Measurements from ENCODE around the gene GPANK1.
A peak's percentile ranks its signal among the peaks of the same experiment; 100 is the strongest.
"Not testable (repeated sequence)": the region's sequence is repeated elsewhere in the genome, so short reads cannot be mapped to it uniquely, and the experiment has no call there.

GPANK1 gene

GRCh38 chr6:31664790-31665500 is at the start of gene GPANK1:
Gene GPANK1 (minus strand): TSS chr6:31664997. CDS start chr6:31664478, 519 bp downstream.
- peak; percentile 97 for DNase-seq (ENCODE audit: low read depth)
- H3K4me3 ChIP-seq (replicated peaks; ENCODE audit: low read depth, low read length) = peak within 1 kb of the TSS; percentile 96
- TF ChIP-seq CTCF (IDR thresholded peaks at IDR 0.05; ENCODE audit: low read length, missing control alignments) = no peak

GRCh38 chr6:31713991-31714684 is 49.3 kb upstream of the GPANK1 start:
- no peak overlapping the region for H3K4me3 ChIP-seq (replicated peaks; ENCODE audit: low read depth, low read length)
- no peak for DNase-seq (ENCODE audit: low read depth)
- no peak for TF ChIP-seq CTCF (IDR thresholded peaks at IDR 0.05; ENCODE audit: low read length, missing control alignments)

GRCh38 chr6:31713465-31713864 is 48.7 kb upstream of the GPANK1 start:
- DNase-seq (ENCODE audit: low read depth) = no peak
- H3K4me3 ChIP-seq (replicated peaks; ENCODE audit: low read depth, low read length) = no peak overlapping the region
- no peak for TF ChIP-seq CTCF (IDR thresholded peaks at IDR 0.05; ENCODE audit: low read length, missing control alignments)

GRCh38 chr6:31712296-31712695 is 47.5 kb upstream of the GPANK1 start:
- no peak for DNase-seq (ENCODE audit: low read depth)
- H3K4me3 ChIP-seq (replicated peaks; ENCODE audit: low read depth, low read length) = no peak overlapping the region
- TF ChIP-seq CTCF (IDR thresholded peaks at IDR 0.05; ENCODE audit: low read length, missing control alignments) = no peak

- no peak for TF ChIP-seq CTCF (IDR thresholded peaks at IDR 0.05; ENCODE audit: low read length, missing control alignments)
- no peak for DNase-seq (ENCODE audit: low read depth)
- H3K4me3 ChIP-seq (replicated peaks; ENCODE audit: low read depth, low read length) = no peak overlapping the region
These were observed 46.4 kb upstream of the GPANK1 start for GRCh38 chr6:31711233-31711632.

- no peak overlapping the region for H3K4me3 ChIP-seq (replicated peaks; ENCODE audit: low read depth, low read length)
- DNase-seq (ENCODE audit: low read depth) = no peak
- no peak for TF ChIP-seq CTCF (IDR thresholded peaks at IDR 0.05; ENCODE audit: low read length, missing control alignments)
These were observed 45.9 kb upstream of the GPANK1 start for GRCh38 chr6:31710523-31711219.

- not testable (repeated sequence) for DNase-seq (ENCODE audit: low read depth); H3K4me3 ChIP-seq (replicated peaks; ENCODE audit: low read depth, low read length)
These were observed 44.4 kb upstream of the GPANK1 start for GRCh38 chr6:31709157-31709556.

All from fibroblast of pulmonary artery (primary cell).